GM18519 (cell line): Measurements from ENCODE around the gene FLNC.

Experiments
- ATAC-seq: cut with Tn5 transposase; IDR thresholded peaks from one replicate; pipeline ENCODE4 v1.9.1; 2021; ENCODE audit warnings: mild to moderate bottlenecking, moderate library complexity; ENCODE audit not compliant: unreplicated experiment, low FRiP score

FLNC gene

DNA sequence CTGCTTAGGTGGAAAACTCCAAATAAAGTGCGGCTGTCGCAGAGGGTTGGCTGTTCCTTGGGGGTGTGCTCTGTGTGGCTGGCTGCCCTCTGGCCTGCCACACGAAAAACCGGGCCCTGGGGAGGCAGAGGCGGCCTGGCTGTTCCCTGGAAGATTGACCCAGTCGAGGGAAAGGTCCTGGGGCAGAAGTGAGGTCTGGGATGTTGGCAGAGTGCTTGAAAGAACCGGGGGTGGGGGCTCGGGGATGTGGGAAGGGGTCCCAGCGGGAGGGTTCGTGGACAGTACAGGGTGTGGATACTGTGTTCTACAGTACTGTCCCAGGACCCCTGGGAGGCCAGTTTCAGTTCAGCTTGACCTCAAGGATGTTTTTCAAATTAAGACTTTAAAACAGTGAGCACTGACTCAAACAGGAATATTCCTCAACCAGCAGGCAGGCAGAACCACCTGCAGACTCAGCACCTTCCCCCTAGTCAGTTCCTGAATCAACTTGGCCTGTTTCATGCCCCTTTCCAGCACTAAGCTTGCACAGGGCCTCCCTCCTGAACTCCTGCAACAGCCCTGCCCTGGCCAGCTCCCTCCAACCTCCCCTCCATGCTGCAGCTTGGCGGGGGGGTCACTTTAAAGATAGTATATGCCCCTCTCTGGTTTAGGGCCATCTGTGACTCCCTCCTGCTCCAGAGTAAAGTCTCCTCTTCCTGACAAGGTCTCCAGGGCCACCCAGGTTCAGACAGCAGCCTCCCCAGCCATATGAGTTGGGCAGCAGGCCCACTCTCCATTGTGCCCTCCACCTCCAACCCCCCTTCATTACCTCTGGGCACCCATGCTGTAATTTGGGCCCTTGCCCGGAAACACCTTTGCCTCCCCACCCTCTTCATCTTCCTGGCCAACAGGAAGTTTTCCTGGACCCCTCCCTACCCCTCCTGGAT, 29.3 kb downstream of the FLNC start:
- no peak for ATAC-seq

DNA sequence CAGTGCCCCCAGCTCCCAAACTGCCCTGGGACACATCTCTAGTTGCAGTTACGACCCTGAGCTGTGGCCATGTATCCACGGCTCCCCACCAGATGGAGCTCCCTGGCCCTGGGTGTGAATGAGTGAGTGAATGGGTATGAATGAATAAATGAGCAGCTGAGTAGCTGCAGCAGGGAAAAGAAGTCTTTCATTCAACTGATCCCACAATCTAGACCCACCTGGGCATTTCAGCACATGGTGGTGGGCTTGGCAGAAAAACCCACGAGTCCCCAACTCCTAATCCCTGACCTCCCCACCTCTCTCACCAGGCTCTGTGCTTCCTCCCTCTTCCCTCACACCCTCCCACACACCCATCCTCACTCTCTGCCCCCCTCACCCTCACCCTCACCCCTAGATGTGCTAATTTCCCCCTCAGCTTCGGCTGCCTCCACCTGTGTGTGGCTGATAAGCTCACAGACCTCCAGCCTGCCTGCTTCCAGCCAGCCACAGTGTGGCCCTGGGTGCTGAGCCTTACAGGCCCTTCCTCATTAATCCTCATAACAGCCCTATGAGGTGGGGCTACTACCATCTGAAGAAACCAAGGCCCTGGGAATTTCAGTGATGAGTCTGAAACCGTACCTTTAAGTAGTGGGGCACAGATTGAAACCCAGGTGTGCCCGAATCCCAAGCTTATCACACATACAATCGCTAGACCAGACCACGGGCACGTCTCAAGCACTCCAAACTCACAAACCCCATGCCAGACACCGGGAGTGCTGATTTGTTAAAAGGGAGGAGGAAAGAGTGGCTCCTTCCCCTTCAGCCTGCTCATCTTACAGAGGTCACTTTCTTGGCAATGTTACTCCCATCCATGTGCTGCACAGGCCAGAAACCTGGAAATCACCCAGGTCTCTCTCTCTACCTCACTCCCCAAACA, 30.2 kb downstream of the FLNC start:
- no peak for ATAC-seq

DNA sequence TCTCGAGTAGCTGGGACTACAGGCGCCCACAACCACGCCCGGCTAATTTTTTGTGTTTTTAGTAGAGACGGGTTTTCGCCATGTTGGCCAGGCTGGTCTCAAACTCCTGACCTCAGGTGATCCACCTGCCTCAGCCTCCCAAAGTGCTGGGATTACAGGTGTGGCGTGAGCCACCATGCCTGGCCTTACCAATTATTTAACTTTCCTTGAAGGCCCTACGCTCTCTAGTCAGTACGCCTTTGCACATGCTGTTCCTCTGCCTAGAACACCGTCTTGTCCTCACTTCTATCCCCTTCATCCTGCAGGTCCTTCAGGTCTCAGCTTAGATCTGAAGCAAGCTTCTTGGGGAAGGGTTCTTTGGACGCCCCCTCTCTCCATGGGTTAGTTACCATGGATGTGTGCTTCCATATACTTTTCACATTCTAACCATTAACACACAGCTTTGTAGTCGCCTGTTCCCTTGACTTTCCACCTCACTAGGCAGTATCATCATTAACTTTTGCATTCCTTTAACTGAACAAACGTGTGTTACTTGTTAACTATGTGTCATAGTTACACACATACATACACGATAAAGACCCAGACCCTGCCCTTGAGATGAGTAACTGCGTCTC, 31.9 kb downstream of the FLNC start:
- ATAC-seq = no peak

DNA sequence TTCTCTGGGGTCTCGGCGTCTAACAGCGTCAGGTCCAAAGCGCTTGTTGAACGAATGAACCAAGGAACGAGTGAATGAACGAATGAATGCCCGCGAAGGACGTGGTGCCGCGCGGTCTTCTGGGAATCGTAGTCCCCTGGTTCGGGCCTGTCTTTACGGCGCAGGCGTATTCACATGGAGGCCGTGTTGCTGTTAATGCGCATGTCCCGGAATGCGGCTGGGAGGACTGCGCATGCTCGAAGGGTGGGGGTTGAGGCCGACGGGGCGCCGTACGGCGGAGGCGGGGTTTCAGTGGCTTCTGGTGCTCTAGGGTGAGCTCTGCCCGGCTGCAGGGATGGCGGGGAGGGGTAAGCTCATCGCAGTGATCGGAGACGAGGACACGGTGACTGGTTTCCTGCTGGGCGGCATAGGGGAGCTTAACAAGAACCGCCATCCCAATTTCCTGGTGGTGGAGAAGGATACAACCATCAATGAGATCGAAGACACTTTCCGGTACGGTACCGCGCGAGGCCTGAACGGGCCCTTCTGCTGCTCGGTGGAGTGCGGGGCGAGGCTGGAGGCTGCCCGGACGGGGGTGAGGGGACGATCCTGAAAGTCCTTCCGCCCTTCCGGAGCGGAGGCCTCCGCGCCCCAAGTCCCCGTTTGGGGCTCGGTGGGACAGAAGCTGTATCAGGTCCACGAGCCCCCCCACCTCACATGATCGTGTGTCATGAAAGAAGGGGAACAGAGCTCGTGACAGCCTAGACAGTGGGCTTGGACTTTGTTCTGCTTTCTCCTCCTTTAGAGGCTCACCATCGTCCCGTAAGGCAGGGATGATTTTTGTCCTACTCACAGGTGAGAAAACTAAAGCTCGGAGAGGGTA, 32.6 kb downstream of the FLNC start, which contains the start of gene ATP6V1F:
TSS of gene ATP6V1F (plus strand) at position 286 of the 862 bp plus-strand sequence. CDS start at position 335, 49 bp downstream.
- peak; percentile 63 for ATAC-seq

DNA sequence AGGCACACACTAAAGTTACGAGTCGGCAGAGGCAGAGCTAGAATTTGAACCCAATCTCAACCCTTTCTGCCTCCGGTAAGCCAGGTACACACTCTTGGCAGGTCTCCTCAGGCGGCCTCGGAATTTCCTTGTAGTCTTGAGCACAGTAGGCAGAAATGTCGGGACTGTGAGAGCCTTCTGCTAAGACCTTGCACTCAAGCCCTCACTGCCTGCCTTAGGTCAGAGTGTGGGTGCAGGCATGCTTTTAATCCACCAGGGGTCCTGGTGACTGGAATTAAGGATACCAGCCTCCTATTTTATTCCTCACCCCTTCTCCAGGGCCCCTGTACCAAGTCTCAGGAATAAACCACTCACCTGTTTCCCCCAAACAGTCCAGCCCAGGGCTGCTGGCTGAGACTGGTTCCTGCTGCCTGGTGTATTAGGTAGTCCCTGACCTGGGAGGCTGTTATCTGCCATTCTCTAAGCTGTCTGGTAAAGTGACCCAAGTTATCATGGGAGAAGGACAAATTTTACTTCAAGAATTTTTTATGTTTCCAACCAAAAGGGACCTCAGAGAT, 33.3 kb downstream of the FLNC start:
- ATAC-seq = no peak

DNA sequence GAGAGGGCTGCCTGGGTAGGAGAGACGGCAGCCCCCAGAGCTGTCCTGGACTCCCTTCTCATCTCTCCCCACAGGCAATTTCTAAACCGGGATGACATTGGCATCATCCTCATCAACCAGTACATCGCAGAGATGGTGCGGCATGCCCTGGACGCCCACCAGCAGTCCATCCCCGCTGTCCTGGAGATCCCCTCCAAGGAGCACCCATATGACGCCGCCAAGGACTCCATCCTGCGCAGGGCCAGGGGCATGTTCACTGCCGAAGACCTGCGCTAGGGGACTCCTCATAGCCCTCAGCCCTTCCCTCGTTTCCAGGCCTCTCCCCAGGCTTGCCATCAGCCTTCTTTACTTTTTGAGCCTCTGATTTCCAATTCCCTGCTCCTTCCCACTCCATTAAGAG, 35.1 kb downstream of the FLNC start:
- ATAC-seq = no peak

DNA sequence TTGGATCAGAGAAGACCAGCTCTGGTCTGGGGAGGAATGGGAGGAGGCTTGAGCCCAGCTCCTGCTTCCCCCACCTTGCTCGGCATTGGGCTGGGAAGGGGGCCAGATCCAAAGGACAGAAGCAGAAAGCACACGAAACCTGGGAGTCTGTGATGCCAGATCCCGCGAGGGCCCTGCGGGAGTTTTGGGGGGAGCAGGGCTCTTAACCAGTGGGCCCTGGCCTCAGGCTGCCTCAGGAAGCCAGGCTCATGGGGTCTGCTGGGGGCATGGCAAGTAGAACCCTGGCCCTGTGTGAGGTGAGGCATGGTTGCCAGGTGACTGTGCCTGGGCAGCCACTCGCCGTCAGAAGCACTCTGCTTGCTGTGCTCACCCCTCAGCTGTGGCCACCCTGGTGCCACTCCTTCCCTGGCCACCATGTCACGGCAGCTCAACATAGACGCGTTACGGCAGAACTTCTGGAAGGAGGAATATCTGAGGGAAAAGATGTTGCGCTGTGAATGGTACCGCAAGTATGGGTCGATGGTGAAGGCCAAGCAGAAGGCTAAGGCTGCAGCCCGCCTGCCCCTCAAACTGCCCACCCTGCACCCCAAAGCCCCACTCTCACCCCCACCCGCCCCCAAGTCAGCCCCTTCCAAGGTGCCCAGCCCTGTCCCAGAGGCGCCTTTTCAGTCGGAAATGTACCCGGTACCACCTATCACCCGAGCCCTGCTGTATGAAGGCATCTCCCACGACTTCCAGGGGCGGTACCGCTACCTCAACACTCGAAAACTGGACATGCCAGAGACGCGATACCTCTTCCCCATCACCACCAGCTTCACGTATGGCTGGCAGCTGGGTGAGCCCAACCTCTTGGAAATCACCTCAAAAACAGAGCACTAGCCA, 36.0 kb downstream of the FLNC start:
- no peak for ATAC-seq

DNA sequence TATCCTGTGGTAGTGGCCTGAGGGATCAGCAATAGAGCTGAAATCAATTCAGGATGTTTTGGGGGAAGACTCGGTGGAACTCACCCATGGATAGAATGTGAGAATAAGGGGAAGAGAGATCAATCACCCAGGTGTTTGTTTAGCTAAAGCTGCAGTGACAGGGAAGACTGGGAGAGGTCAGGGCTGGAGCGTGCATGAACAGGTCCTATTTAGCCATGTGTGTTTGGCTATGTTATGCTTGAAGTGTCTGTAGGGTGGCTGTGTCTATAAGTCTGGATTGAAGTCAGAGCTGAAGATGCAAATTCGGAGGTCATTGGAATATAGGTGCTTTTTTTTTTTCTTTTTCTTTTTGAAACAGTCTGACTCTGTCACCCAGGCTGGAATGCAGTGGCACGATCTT, 37.0 kb downstream of the FLNC start:
- ATAC-seq = no peak

DNA sequence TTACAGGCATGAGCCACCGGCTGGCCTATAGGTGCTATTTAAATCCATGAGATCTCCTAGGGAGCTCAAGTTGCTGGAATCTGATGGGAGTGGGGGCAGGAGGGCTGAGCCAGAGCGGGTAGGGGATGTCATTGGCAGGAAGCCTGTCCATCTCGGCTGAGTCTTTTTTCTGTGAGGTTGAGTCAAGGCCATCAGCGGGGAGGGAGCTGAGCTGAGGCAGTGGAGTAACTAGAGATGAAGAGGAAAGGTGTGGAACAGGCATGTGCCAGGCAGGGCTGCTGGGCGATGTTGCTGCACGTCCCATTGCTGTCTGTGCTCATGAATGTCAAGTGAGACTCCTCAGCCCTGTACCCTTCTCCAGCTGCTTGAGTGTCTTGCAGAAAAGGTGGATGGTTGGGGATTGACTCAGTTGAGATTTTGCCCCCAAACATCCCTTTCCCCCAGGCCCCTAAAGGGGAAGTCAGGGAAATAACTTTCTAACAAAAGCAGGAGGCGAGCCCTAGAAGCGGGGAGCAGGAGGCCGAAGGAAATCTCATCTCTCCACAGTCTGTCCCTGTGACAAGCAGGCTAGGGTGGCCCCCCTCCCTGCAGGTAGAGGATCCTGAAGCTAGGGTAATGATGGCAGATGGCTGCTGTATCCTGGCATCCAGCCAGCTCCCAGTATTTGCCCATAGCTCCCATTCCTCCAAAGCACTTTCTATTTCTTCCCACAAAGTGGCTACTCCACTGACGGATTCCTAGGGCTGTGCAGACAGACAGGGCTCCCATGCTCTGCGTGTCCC, 37.8 kb downstream of the FLNC start:
- ATAC-seq = no peak

DNA sequence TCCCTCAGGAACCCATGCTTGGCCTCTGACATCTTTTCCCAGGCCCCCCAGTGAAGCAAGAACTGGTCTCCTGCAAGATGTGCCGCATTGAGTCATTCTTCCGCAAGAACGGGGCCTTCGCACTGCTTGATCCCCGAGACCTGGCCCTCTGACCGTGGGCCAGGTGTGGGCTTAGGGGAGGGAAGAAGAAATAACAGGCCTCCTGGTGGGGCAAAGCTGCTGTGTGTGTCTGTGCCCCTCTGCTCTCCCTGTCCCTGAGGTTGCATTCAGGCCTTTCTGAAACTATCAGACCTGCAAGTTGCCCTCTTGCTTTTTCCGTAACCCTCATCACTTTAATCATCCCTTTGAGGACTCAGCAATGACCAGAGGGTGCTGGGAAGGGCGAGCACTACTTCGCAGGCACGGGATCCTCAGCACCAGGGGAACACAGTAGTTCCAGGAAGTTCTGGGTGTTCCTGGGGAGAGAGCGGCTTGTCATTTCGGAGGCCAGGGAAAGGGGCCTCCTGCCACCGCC, 38.5 kb downstream of the FLNC start:
- no peak for ATAC-seq

DNA sequence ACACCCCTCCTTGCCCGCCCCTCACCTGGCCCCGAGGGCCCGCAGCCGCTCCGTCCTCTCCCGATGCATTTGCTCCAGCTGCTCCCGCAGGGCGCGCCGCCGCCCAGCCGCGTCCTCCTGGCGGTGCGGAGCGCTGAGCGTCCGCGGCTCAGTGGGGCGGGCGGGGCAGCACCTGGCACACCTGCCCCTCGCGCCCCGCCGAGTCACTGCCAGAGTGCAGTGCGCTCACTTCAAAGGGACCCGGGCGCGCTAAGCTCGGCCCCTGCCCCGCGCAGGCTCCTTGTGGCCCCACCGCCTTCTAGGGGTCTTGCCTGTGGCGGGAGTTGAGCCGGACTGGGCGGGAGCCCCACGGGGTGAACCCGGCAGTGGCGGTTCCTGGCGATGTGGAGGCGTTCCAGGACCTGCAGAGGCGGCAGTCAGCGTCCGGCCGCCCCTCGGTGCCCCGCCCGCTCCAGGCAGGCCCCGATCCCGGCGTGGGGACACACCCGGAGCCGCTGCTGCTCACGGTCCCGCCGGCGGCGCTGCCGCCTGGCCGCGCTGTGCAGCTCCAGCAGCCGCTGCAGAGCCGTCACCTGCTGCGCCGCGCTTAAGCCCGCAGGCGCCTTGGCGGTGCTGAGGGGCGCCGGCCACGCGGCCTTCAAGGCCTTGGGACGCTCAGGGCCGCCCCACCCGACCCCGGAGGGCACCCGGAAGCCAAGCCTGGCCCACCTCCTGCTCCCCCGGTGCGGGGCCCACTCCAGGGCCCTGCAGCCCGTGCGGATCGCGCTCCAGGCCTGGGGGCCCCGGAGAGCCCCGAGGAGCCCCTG, 39.1 kb downstream of the FLNC start:
- ATAC-seq = peak; percentile 44

DNA sequence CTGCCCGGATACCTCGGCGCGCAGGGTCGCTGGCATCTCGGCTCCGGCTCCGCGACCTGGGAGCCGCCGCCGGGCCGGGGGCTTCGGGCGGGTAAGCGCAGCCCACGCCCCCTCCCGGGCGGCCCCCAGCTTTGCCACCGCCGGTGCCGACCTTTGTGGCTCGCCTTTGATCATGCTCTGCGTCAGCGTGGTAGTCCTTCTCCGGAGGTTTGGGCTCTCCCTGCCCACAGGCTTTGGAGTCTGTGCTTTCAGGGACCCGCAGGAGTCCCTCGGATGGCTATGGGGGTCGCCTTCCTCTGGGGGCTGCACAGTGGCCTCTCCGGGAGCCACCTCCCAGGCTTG, 39.7 kb downstream of the FLNC start:
- no peak for ATAC-seq

DNA sequence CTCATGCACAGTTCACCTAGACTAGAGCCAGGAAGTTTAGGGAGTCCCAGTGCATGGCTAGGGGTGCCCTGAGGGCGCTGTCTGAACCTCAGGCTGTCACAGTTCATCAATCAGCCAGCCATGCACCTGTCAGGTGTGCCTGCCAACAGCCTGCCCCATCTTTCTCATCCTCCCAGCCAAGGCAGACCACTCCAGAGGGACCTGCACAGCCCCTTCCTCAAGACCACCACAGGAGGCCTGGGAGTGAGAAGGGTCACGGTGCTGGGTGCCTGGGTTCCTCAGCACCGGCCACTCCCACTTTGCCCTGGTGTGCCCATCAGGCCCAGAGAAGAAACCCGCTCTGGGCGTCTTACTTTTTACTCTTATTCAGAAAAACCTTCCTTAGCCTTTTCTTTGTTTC, 40.8 kb downstream of the FLNC start:
- ATAC-seq = no peak

DNA sequence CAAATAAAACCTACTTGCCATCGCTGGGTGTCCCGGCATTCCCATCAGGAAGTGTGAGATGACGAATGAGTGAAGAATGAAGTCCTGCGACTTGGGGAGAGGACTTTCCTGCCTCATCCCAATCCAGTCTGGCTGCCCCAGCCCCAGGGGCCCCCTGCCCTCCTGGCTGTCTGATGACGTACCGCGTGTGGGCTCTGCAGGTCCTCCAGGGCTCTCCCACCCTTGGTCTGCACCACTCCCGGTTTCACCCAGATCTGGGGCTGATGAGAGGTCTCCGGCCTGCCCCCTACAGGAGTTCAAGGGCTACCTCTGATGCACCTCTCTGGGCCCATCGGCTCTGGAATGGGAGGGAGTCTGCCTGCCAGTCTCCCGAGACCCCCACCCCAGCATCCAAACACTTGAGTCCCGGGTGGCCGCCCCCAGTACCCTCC, 42.2 kb downstream of the FLNC start:
- no peak for ATAC-seq

DNA sequence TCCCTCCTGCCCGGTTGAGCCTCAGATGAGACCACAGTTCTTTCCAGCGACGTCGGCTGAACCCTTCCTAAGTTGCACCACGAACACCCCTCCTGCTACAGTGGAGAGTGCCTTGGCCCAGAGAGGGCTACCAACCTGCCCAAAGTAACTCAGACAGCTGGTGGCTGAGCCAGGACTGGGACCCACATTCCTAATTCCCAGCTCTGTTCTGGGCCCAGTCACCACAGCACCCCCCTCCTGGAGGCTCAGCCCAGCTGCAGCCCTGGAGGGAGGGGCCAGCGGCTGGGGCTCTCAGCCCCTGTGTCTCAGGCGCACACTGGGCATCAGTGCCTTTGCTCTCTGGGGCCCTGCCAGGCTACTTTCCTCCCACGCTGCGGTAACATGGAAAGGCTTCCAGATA, 43.0 kb downstream of the FLNC start:
- ATAC-seq = no peak

DNA sequence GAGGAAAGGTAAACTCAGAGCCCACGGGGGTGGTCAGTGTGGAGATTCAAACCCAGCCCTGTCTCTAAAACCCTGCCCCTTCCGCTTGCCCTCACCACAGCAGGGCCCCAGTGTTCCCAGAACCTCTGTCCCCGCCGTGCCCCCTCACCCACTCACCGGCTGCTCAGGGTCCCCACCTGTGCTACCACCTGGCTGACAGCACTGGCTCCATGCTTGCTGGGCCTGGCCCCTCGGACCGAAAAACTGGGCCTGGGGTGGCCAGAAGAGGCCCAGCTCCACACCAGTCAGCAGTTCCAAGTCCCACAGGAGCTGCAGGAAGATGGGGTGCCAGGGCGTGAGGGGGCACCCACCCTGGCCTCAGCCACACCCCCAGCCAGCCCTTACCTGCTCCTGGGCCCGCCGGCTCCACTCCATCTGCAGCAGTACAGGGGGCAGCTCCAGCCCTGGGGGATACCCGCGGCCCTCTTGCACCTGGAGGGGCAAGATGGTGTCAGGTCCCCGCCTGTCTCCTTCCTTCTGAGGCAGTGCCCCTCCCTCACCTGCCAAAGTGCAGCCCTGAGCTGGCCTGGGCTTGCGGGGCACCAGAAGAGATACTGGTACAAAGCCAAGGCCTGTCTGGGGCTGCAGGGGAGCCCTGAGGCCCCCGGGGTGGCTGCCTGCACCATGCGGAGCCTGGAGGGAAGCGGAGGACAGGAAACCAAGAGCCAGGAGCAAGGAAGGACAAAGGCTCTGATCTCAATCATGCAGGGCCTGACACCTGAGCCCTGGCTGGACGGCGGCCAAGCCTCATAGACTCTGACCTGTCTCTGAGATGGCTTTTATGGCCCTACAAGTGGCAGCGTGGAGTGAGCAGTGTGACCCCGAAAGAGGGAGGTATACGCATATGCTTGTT, 44.2 kb downstream of the FLNC start:
- ATAC-seq = no peak
